HCT116 (cell line): ENCODE measurements around the gene RPS6KL1.

Experiments
- CTCF ChIP-seq, 3 experiments: fragments of 200-600 bp in 1 of 3; sonication (generic) in 1 of 3; IDR thresholded peaks in 2 of 3; conservative IDR thresholded peaks in 1 of 3; 2 replicates each; pipeline ENCODE4 v1.5.1; 2012 to 2017; ENCODE audit warnings: low read depth in 2 of 3, low read length in 2 of 3, antibody characterized with exemption in 1 of 3, borderline replicate concordance in 1 of 3, control low read depth in 1 of 3, mild to moderate bottlenecking in 1 of 3, mixed read lengths in 1 of 3, mixed run types in 1 of 3, moderate library complexity in 1 of 3; ENCODE audit not compliant: insufficient read depth in 1 of 3
- ELF1 ChIP-seq: IDR thresholded peaks from 2 replicates; pipeline ENCODE4 v1.6.1; 2012; ENCODE audit warnings: low read depth, borderline replicate concordance
- EZH2 ChIP-seq: fragments of 200-600 bp; sonication (generic); IDR thresholded peaks from 2 replicates; pipeline ENCODE4 v1.6.1; 2017; ENCODE audit warnings: antibody characterized with exemption, mixed run types
- EZH2phosphoT487 ChIP-seq: fragments of 200-600 bp; IDR thresholded peaks from 2 replicates; pipeline ENCODE4 v1.6.1; 2018; ENCODE audit warnings: antibody characterized with exemption, borderline replicate concordance
- POLR2A ChIP-seq: IDR thresholded peaks from 2 replicates; pipeline ENCODE4 v1.7.0; 2011; ENCODE audit warnings: borderline replicate concordance; ENCODE audit not compliant: insufficient read depth, insufficient read length; ENCODE audit errors: extremely low read depth
- POLR2AphosphoS5 ChIP-seq: IDR thresholded peaks from 2 replicates; pipeline ENCODE4 v1.6.1; 2011; ENCODE audit warnings: mild to moderate bottlenecking, low read depth, low read length, moderate library complexity
- RAD21 ChIP-seq: IDR thresholded peaks from 2 replicates; pipeline ENCODE4 v1.6.1; 2012; ENCODE audit warnings: low read depth, mild to moderate bottlenecking
- TCF7L2 ChIP-seq: IDR thresholded peaks from 2 replicates; pipeline ENCODE4 v1.7.0; 2011; ENCODE audit warnings: borderline replicate concordance, inconsistent platforms; ENCODE audit not compliant: insufficient read depth, insufficient read length; ENCODE audit errors: extremely low read depth
- TF ChIP-seq, protein P1 (sequence below): IDR thresholded peaks from 2 replicates; pipeline ENCODE4 v1.6.1; 2012
- TF ChIP-seq, protein P2 (sequence below): IDR thresholded peaks from 2 replicates; pipeline ENCODE4 v1.6.1; 2012; ENCODE audit warnings: low read depth

- no peak for TF ChIP-seq EZH2
- no peak for TF ChIP-seq CTCF (IDR thresholded peaks at IDR 0.05 in 2 of 3, conservative IDR thresholded peaks at IDR 0.05 in 1 of 3; ENCODE audit: borderline replicate concordance in 1 of 3, insufficient read depth in 1 of 3, low read depth in 2 of 3, low read length in 2 of 3)
- TF ChIP-seq POLR2AphosphoS5 = no peak
- TF ChIP-seq ELF1 = no peak
- no peak for TF ChIP-seq POLR2A
- TF ChIP-seq RAD21 = no peak
- TF ChIP-seq, protein P1, sequence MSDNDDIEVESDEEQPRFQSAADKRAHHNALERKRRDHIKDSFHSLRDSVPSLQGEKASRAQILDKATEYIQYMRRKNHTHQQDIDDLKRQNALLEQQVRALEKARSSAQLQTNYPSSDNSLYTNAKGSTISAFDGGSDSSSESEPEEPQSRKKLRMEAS = no peak
- TF ChIP-seq EZH2phosphoT487 = no peak
- no peak for TF ChIP-seq TCF7L2
- TF ChIP-seq, protein P2, sequence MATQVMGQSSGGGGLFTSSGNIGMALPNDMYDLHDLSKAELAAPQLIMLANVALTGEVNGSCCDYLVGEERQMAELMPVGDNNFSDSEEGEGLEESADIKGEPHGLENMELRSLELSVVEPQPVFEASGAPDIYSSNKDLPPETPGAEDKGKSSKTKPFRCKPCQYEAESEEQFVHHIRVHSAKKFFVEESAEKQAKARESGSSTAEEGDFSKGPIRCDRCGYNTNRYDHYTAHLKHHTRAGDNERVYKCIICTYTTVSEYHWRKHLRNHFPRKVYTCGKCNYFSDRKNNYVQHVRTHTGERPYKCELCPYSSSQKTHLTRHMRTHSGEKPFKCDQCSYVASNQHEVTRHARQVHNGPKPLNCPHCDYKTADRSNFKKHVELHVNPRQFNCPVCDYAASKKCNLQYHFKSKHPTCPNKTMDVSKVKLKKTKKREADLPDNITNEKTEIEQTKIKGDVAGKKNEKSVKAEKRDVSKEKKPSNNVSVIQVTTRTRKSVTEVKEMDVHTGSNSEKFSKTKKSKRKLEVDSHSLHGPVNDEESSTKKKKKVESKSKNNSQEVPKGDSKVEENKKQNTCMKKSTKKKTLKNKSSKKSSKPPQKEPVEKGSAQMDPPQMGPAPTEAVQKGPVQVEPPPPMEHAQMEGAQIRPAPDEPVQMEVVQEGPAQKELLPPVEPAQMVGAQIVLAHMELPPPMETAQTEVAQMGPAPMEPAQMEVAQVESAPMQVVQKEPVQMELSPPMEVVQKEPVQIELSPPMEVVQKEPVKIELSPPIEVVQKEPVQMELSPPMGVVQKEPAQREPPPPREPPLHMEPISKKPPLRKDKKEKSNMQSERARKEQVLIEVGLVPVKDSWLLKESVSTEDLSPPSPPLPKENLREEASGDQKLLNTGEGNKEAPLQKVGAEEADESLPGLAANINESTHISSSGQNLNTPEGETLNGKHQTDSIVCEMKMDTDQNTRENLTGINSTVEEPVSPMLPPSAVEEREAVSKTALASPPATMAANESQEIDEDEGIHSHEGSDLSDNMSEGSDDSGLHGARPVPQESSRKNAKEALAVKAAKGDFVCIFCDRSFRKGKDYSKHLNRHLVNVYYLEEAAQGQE = no peak
These were observed 61.3 kb downstream of the RPS6KL1 start for GRCh38 chr14:74861734-74862090.
